ENCODE data around the gene SPINT3. TPM values are rescaled to one million over a fixed set of nuclear protein-coding genes. Genes with fewer than 3 reads are reported as not detected.

The SPINT3 gene
- total RNA-seq, 5 donors from 2014 or later (not counting 1 experiment from before 2014, with no cell fraction given), result not detected

DNA sequence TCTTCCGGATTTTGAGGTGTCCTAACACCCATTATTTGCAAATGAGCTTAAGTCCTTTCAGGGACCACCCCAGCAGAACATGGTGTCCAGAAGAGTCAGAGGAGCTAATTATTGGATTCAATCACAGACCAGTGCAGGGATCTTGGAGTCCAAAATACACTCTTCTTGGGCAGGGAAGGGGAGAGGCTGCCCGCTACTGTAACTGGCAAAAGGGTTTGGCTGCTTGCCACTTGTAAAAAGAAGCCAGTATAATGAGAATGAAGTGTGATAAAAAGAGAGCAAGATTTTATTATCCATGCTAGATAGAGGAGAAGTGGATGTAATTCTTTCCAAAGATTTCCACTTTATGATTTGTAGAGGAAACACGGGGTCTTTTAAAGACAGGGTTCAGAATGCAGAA is 19.3 kb downstream of the SPINT3 start:
- ChIA-PET CTCF (interaction anchor here (0.6 kb wide), 2 partner anchors 38 to 40 kb away, joined by 3 to 4 read pairs; no protein-coding TSS in a partner anchor), POLR2A (no interaction called here)
- Histone ChIP-seq H3K27me3 (replicated peaks in 1 of 2; ENCODE audit: control insufficient read depth in 2 of 2, extremely low read depth in 1 of 2, insufficient read depth in 2 of 2, low read length in 1 of 2) (peaks cover 3 to 27% of the 10 kb centered on the region in 2 experiments), H3K4me3 (ENCODE audit: control insufficient read depth in 1 of 2, extremely low read depth in 1 of 2, low read length in 1 of 2) (no peak overlapping the region), H3K27ac (ENCODE audit: low read length) (no peak overlapping the region), H3K36me3 (ENCODE audit: control insufficient read depth in 2 of 2, extremely low read depth in 1 of 2, insufficient read depth in 1 of 2, low read length in 1 of 2) (no peaks in the 10 kb centered on the region), H3K9me3 (no peaks in the 10 kb centered on the region), H3K4me1 (ENCODE audit: control insufficient read depth in 1 of 2, extremely low read depth in 1 of 2, insufficient read depth in 2 of 2, low read length in 2 of 2) (no peaks in the 10 kb centered on the region)
- ATAC-seq (replicated peaks in 1 of 4) (no peak), DNase-seq (no peak)
- H3K9me3 Mint-ChIP-seq, result no peaks in the 10 kb centered on the region
- peaks cover 29 to 42% of the 10 kb centered on the region in 2 donors for H3K27me3 Mint-ChIP-seq
- H3K4me1 Mint-ChIP-seq, result no peaks in the 10 kb centered on the region
- WGBS (ENCODE audit: insufficient coverage), result 75% methylated on average over 2 of the region's 3 CpGs
- H3K36me3 Mint-ChIP-seq, result no peaks in the 10 kb centered on the region
- no peak overlapping the region for H3K27ac Mint-ChIP-seq
- no peak overlapping the region for H3K4me3 Mint-ChIP-seq

DNA sequence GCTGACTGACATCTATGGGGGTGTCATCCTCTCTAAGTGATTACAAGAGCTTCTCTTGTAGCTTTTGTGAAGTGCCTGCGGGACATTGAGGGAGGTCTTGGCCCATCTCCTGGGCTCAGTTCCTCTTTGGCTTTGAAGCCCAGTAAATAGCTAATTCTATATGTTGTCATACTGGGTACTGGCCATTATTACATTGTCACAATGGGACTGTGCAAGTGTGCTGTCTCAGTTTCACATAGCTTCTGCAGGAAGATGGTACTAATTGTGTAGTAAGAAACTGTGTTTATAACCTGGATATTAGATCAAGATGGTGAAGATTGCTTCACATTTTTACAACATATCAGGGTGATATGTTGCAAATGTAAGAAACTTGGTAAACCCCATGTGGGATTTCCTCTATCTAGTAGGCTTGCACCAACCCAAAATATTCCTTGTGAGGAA is 19.9 kb downstream of the SPINT3 start:
- no peaks in the 10 kb centered on the region for H3K36me3 ChIP-seq (ENCODE audit: control insufficient read depth in 2 of 2, extremely low read depth in 1 of 2, insufficient read depth in 1 of 2, low read length in 1 of 2)
- POLR2A ChIA-PET, result no interaction called here
- CTCF ChIA-PET, result interaction anchor here in 1 of 2 donors (0.6 kb wide), 1 partner anchor 37 kb away, joined by 4 read pairs; no protein-coding TSS in a partner anchor
- H3K36me3 Mint-ChIP-seq, result no peaks in the 10 kb centered on the region
- H3K27me3 Mint-ChIP-seq, result peaks cover 26 to 38% of the 10 kb centered on the region in 2 donors
- no peak for ATAC-seq (replicated peaks in 1 of 4)
- peaks cover 3 to 25% of the 10 kb centered on the region in 2 experiments for H3K27me3 ChIP-seq (replicated peaks in 1 of 2; ENCODE audit: control insufficient read depth in 2 of 2, extremely low read depth in 1 of 2, insufficient read depth in 2 of 2, low read length in 1 of 2)
- H3K4me1 ChIP-seq (ENCODE audit: control insufficient read depth in 1 of 2, extremely low read depth in 1 of 2, insufficient read depth in 2 of 2, low read length in 2 of 2), result no peaks in the 10 kb centered on the region
- WGBS (ENCODE audit: insufficient coverage), result 80% methylated on average over 1 of the region's 1 CpG
- no peak overlapping the region for H3K27ac ChIP-seq (ENCODE audit: low read length)
- H3K4me3 ChIP-seq (ENCODE audit: control insufficient read depth in 1 of 2, extremely low read depth in 1 of 2, low read length in 1 of 2), result no peak overlapping the region
- H3K4me3 Mint-ChIP-seq, result no peak overlapping the region
- H3K4me1 Mint-ChIP-seq, result no peaks in the 10 kb centered on the region
- no peak for DNase-seq
- H3K27ac Mint-ChIP-seq, result no peak overlapping the region
- no peaks in the 10 kb centered on the region for H3K9me3 ChIP-seq
- no peaks in the 10 kb centered on the region for H3K9me3 Mint-ChIP-seq

DNA sequence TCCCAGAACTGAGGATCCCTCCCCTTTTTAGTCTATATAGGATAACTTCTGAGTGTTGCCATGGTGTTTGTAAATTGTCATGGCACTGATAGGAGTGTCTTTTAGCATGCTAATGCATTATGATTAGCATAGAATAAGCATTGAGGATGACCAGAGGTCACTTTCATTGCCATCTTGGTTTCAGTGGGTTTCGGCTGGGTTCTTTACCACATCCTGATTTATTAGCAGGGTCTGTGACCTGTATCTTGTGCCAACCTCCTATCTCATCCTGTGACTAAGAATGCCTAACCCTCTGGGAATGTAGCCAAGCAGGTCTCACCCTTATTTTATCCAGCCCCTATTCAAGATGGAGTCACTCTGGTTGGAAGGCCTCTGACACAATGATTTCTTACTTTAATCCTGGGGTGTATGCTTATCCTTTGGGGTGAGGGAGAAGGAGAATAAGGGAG is 26.3 kb downstream of the SPINT3 start:
- H3K4me3 ChIP-seq (ENCODE audit: control insufficient read depth in 1 of 2, extremely low read depth in 1 of 2, low read length in 1 of 2), result no peak overlapping the region
- no peaks in the 10 kb centered on the region for H3K4me1 Mint-ChIP-seq
- POLR2A ChIA-PET, result no interaction called here
- no peaks in the 10 kb centered on the region for H3K36me3 ChIP-seq (ENCODE audit: control insufficient read depth in 2 of 2, extremely low read depth in 1 of 2, insufficient read depth in 1 of 2, low read length in 1 of 2)
- no peaks in the 10 kb centered on the region for H3K4me1 ChIP-seq (ENCODE audit: control insufficient read depth in 1 of 2, extremely low read depth in 1 of 2, insufficient read depth in 2 of 2, low read length in 2 of 2)
- H3K27ac Mint-ChIP-seq, result no peak overlapping the region
- H3K36me3 Mint-ChIP-seq, result no peaks in the 10 kb centered on the region
- ATAC-seq (replicated peaks in 1 of 4) (no peak), DNase-seq (no peak)
- no peaks in the 10 kb centered on the region for H3K9me3 Mint-ChIP-seq
- H3K9me3 ChIP-seq, result no peaks in the 10 kb centered on the region
- WGBS (ENCODE audit: insufficient coverage), result 86% methylated on average over 1 of the region's 1 CpG
- CTCF ChIA-PET, result no interaction called here
- H3K4me3 Mint-ChIP-seq, result no peak overlapping the region
- no peak overlapping the region for H3K27ac ChIP-seq (ENCODE audit: low read length)
- H3K27me3 Mint-ChIP-seq, result peaks cover 23 to 56% of the 10 kb centered on the region in 2 donors
- peaks cover 2 to 8% of the 10 kb centered on the region in 2 experiments for H3K27me3 ChIP-seq (replicated peaks in 1 of 2; ENCODE audit: control insufficient read depth in 2 of 2, extremely low read depth in 1 of 2, insufficient read depth in 2 of 2, low read length in 1 of 2)

DNA sequence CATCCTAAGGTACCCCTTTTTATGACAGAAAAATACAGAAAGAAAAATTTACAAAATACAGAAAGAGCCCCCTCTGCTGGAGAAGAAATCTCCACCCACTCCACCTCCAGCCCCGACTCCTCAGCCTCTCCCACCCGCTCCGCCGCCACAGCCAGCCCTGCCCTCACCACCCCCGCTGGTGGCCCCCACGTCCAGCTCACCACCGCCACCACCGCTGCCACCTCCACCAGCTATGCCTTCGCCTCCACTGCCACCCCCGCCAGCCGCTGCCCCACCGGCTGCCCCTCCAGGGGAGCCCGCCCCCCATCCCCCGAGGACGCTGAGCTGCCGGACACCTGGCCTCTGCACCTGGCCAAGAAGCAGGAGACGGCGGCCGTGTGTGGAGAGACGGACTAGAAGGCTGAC is 28.2 kb downstream of the SPINT3 start:
- H3K36me3 Mint-ChIP-seq, result no peaks in the 10 kb centered on the region
- H3K9me3 Mint-ChIP-seq, result no peaks in the 10 kb centered on the region
- H3K4me3 Mint-ChIP-seq, result no peak overlapping the region
- no peaks in the 10 kb centered on the region for H3K9me3 ChIP-seq
- ChIA-PET POLR2A (interaction anchor here in 1 of 2 donors (0.7 kb wide), 1 partner anchor 191 kb away, joined by 3 read pairs; no protein-coding TSS in a partner anchor), CTCF (no interaction called here)
- H3K4me3 ChIP-seq (ENCODE audit: control insufficient read depth in 1 of 2, extremely low read depth in 1 of 2, low read length in 1 of 2), result no peak overlapping the region
- peaks cover 21 to 58% of the 10 kb centered on the region in 2 donors for H3K27me3 Mint-ChIP-seq
- DNase-seq (peak in 1 of 35 experiments; percentile 8), ATAC-seq (replicated peaks in 1 of 4) (no peak)
- no peaks in the 10 kb centered on the region for H3K4me1 ChIP-seq (ENCODE audit: control insufficient read depth in 1 of 2, extremely low read depth in 1 of 2, insufficient read depth in 2 of 2, low read length in 2 of 2)
- H3K4me1 Mint-ChIP-seq, result no peaks in the 10 kb centered on the region
- no peaks in the 10 kb centered on the region for H3K36me3 ChIP-seq (ENCODE audit: control insufficient read depth in 2 of 2, extremely low read depth in 1 of 2, insufficient read depth in 1 of 2, low read length in 1 of 2)
- peaks cover 0 to 12% of the 10 kb centered on the region in 2 experiments for H3K27me3 ChIP-seq (replicated peaks in 1 of 2; ENCODE audit: control insufficient read depth in 2 of 2, extremely low read depth in 1 of 2, insufficient read depth in 2 of 2, low read length in 1 of 2)
- WGBS (ENCODE audit: insufficient coverage), result 29% methylated on average over 11 of the region's 20 CpGs
- no peak overlapping the region for H3K27ac ChIP-seq (ENCODE audit: low read length)
- no peak overlapping the region for H3K27ac Mint-ChIP-seq

DNA sequence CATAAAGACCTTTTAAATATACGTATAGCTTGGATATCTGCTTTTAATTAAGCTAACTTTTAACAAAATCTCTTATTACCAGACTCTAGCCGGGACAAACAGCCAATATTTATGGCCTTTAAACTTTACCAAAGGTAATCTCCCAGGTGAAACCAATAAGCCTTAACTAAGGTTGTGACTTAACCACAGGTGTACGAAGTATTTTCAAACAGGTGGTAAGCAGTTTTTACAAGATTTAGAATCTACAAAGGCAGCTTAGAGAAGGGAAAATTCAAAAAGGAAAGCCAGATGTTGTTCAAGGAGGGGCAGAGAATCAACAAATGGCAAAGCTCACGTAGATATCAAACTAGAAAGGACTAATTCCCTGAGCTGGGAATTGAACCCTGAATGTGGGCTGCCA is 30.0 kb downstream of the SPINT3 start:
- no peak for DNase-seq
- no peak for ATAC-seq (replicated peaks in 1 of 4)
- Histone ChIP-seq H3K27me3 (replicated peaks in 1 of 2; ENCODE audit: control insufficient read depth in 2 of 2, extremely low read depth in 1 of 2, insufficient read depth in 2 of 2, low read length in 1 of 2) (peaks cover 0 to 18% of the 10 kb centered on the region in 2 experiments), H3K27ac (ENCODE audit: low read length) (no peak overlapping the region), H3K9me3 (no peaks in the 10 kb centered on the region), H3K4me1 (ENCODE audit: control insufficient read depth in 1 of 2, extremely low read depth in 1 of 2, insufficient read depth in 2 of 2, low read length in 2 of 2) (no peaks in the 10 kb centered on the region), H3K36me3 (ENCODE audit: control insufficient read depth in 2 of 2, extremely low read depth in 1 of 2, insufficient read depth in 1 of 2, low read length in 1 of 2) (no peaks in the 10 kb centered on the region), H3K4me3 (ENCODE audit: control insufficient read depth in 1 of 2, extremely low read depth in 1 of 2, low read length in 1 of 2) (no peak overlapping the region)
- no peaks in the 10 kb centered on the region for H3K4me1 Mint-ChIP-seq
- no peak overlapping the region for H3K27ac Mint-ChIP-seq
- POLR2A ChIA-PET, result interaction anchor here in 1 of 2 donors (0.7 kb wide), 1 partner anchor 34 kb away, joined by 3 read pairs; no protein-coding TSS in a partner anchor
- CTCF ChIA-PET, result interaction anchor here (0.5 to 0.7 kb wide), 3 partner anchors 42 to 1000 kb away, joined by 3 to 5 read pairs (median 3); no protein-coding TSS in a partner anchor
- H3K36me3 Mint-ChIP-seq, result peaks cover 2% of the 10 kb centered on the region
- H3K9me3 Mint-ChIP-seq, result no peaks in the 10 kb centered on the region
- no peak overlapping the region for H3K4me3 Mint-ChIP-seq
- WGBS (ENCODE audit: insufficient coverage), result 89% methylated on average over 2 of the region's 4 CpGs
- peaks cover 24 to 69% of the 10 kb centered on the region in 2 donors for H3K27me3 Mint-ChIP-seq

DNA sequence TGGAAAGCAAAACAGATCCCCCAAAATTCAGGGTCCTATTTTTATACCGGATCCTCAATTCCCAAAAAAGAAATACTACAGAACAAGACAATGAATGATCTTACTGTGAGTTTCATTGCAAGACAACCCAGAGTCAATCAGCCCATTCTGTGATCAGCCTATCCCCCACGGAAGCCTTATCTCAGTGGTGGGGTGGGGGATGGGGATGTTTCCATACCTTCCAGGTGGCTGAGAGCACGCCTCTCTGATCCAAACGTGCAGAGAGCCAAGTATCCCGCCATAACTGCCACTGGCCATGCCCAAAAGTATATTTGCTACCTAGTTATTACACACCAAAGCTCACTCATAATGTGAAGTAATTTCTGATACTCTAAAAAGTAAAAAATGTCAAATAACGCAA is 30.7 kb downstream of the SPINT3 start:
- 100% methylated on average over 1 of the region's 6 CpGs for WGBS (ENCODE audit: insufficient coverage)
- Histone ChIP-seq H3K27ac (ENCODE audit: low read length) (no peak overlapping the region), H3K27me3 (replicated peaks in 1 of 2; ENCODE audit: control insufficient read depth in 2 of 2, extremely low read depth in 1 of 2, insufficient read depth in 2 of 2, low read length in 1 of 2) (peaks cover 0 to 23% of the 10 kb centered on the region in 2 experiments), H3K36me3 (ENCODE audit: control insufficient read depth in 2 of 2, extremely low read depth in 1 of 2, insufficient read depth in 1 of 2, low read length in 1 of 2) (no peaks in the 10 kb centered on the region), H3K4me3 (ENCODE audit: control insufficient read depth in 1 of 2, extremely low read depth in 1 of 2, low read length in 1 of 2) (no peak overlapping the region), H3K4me1 (ENCODE audit: control insufficient read depth in 1 of 2, extremely low read depth in 1 of 2, insufficient read depth in 2 of 2, low read length in 2 of 2) (no peaks in the 10 kb centered on the region), H3K9me3 (no peaks in the 10 kb centered on the region)
- ATAC-seq (replicated peaks in 1 of 4) (no peak), DNase-seq (no peak)
- peaks cover 29 to 69% of the 10 kb centered on the region in 2 donors for H3K27me3 Mint-ChIP-seq
- no peaks in the 10 kb centered on the region for H3K4me1 Mint-ChIP-seq
- no peak overlapping the region for H3K4me3 Mint-ChIP-seq
- H3K9me3 Mint-ChIP-seq, result no peaks in the 10 kb centered on the region
- H3K36me3 Mint-ChIP-seq, result peaks cover 2% of the 10 kb centered on the region
- no peak overlapping the region for H3K27ac Mint-ChIP-seq
- POLR2A ChIA-PET, result no interaction called here
- CTCF ChIA-PET, result interaction anchor here in 1 of 2 donors (0.5 kb wide), 1 partner anchor 1000 kb away, joined by 5 read pairs; no protein-coding TSS in a partner anchor

Measured in T-cell (primary cell).